NCI-H1105 treated with DMSO at 0.1 percent for 48 hours (cell line): ENCODE measurements around the gene MAPK1IP1L.

Experiments
- DNase-seq: peaks from one replicate; lab custom pipeline; 2025; lab: John Stamatoyannopoulos, UW

The MAPK1IP1L gene

DNA sequence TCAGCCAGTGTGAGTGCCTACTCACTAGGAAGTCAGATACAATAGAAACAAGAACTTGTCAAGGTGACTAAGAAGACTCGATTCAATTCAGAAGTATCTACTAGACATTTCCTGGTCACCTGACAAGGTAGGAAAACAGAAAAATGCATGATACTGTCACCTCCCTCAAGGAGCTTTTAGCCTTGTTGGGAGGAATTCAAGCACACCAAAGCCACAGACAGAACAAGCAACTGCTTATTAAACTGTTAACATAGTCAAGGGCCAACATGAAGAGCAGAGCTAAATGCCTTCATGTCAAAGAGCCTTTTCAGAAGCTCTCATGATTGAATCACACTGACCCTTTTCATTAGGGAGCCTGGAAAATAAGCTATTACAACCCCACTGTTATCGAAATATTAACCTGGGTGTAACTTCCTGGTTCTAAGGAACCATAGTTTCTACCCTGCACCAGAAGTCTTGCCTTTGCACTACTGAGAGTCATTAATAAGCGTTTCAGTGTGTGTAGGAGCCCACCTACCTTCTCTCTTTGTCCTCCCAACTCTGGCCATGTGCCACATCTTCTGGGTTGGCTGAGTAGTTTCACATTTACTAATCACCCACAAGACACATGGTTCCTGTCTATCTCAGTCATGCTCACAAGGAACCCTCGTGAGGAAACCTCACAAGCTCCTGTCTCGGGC, 46.6 kb downstream of the MAPK1IP1L start:
- DNase-seq = no peak

DNA sequence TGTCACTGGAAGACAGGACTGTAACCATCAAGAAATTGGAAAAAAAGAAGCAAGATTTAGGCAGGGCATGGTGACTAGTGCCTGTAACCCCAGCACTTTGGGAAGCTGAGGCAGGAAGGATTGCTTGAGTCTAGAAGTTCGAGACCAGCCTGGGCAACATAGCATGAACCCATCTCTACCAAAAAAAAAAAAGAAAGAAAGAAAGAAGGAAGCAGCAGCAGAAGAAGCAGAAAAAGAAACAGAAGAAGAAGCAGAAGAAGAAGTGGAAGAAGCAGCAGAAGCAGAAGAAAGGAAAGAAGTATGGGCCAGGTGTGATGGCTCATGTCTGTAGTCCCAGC, 47.1 kb downstream of the MAPK1IP1L start:
- DNase-seq = no peak

DNA sequence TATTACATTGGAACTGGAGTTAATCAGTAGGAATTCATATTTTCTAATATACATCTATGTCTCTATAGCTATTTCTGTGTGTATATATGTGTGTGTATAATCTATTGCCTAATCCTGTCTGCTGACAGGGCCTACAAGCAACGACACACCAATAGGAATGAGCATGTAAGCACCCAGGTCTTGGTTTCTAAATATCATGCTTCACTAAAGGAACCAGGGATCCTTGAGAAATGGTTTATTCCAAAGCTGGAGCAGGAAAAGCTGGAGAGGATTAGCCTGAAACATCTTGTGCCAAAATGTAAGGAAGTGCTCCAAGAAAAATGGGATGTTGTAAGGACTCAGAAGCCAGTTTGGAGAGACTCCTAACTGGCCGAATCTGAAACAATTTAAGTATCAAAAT, 48.3 kb downstream of the MAPK1IP1L start:
- no peak for DNase-seq

DNA sequence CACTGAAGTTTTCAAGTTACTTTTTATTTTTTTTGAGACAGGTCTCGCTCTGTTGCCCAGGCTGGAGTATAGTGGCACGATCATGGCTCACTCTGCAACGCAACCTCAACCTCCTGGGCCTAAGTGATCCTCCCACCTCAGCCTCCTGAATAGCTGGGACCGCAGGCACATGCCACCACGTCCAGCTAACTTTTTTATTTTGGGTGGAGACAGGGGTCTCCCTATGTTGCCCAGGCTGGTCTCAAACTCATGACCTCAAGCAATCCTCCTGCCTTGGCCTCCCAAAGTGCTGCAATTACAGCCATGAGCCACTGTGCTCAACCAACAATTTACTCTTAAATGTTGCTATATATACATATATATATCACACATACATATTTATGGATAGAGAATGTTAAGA, 50.3 kb downstream of the MAPK1IP1L start:
- DNase-seq = no peak

DNA sequence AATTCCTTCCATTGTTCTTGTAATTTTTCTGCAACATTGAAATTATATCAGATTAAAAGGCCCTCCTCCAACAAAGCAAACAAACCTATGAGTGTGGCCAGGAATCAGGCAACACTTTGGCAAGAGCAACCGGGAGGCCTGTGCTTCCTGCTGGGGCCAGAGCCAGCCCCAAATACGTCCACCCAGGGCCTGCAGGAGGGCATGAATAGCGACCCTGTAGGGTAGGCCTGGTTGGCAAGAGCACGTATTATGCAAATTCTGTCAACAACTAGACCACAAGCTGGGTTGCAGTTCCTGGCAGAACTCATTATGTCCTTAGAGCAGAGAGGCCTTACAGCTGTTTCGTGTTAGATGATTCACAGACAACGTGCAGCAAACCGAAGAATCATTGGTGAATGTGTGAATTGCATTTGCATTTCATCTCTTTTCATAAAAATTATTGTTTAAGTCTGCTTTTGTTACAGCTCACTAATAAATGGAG, 50.7 kb downstream of the MAPK1IP1L start:
- DNase-seq = peak; percentile 53

DNA sequence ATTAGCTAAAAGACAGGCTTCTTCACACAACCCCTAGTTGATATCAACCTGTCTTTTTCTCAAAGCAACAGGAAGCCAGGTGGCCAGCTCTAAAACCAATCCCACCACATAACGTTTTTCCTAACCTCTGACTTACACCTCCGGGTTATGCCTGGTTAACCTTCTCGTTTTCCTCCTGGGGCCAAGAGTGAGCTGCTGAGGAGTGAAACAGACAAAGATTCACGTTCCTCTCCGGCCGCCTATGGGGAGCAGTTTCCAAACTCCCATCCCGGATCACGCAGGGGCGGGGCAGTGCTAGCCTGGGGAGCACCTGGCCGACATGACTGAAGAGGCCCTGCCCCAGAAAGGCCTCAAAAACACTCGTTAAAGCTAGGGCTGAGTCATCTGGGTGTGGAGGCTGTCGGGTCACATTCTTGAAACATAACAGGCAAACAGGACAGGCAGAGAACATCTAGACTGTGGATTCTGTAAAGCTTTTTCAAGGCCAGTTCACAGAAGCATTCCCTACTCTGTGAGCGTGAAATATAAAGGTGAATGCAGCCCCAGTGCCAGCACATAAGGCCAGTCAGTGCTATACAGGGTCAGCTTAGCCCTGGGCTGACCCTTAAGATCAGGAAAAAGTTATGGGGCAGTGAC, 51.7 kb downstream of the MAPK1IP1L start:
- no peak for DNase-seq

DNA sequence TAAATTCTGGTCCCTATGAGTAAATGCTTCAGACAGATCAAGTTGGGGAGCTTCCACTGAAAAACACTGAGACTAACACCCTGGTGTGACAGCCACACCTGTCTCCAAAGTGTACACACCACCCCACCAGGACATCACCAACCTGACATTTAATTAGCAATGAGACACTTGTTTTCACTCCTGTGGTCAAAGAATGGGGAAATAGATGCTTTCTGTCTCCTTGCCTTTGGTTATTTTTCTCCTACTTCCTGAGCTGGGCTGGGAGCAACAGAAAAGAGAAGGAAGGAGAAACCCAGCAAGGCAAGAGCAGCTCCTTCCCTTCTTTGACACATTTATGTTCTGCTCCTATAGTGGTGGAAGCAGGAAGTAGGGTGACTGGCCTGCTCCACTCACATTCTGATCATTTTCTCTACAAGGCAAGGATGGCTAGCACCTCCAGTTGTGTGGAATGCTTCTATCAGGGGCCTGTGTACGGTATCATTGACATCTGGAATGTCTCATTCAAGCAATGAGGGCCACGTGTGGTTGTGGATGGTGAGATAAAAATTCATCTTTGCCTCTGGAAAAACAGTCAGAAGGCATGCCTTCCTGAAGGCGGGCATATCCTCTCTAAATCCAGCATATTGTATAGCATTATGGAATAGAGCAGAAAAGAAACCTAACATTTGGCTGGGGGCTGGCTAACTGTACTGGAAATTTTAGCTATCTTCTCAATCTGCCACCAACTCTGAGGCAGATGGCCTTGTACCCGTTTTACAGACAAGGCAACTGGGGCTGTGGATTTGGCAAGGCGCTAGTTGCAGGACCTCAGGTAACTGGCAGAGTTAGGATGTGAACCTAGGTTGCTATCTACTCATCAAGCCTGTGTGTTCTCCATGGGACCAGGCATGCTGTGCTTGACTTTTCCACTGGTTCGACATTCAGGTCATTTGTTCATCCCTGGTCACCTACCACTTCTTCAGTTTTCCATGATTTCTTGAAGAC, 52.8 kb downstream of the MAPK1IP1L start:
- DNase-seq = no peak

DNA sequence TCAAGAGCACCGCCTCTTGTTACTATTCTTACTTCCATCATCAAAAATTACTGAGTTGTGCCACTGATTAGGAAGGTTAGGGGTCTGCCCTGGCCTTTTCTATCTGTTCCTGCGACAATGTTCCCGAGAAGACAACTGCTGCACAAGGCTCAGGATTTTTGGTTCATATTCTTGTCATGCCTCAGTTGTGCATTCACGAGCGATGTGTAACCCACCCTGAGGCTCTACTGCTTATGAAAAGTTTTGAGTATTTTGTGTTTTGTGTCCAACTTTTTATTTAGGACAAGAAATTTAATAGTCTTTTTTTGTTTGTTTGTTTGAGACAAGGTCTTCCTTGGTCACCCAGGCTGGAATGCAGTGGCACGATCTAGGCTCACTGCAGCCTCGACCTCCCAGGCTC, 54.5 kb downstream of the MAPK1IP1L start:
- no peak for DNase-seq

DNA sequence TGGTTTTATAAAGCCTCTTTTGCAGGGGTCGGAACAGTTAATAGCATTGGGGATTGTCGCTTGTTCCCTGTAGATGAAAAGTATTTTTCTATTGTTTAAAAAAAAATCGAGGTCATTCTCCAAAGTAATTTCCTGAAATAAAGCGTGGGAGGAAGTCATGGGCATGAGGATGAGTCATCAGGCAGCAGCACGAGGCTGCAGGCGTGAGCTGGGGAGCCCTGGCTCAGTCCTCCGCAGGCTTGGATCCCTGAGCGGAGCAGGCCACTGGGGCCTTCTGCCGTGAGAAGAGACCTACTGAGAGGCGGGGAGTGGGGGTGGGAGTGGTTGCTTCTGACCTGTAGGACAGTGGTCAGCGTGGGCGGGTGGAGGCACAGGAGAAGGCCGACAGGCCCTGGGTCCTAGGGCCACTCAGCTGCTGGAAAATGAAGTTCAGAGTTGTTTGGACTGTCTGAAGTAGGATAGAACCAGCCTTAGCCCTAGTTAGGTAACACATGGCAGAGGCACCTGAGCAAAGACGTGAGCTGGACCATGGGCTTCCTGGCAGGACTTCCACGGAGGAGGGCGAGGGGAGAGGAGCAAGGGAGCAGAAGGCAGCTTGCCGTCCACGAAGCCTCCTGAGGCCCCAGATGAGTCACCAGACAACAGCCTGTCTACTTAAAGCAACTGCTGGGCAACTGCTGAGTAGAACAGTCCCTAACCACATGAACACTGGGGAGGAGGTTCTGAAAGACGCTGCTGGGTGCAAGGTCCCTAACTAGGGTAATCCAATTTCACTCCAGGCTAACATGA, 56.5 kb downstream of the MAPK1IP1L start:
- DNase-seq = no peak

DNA sequence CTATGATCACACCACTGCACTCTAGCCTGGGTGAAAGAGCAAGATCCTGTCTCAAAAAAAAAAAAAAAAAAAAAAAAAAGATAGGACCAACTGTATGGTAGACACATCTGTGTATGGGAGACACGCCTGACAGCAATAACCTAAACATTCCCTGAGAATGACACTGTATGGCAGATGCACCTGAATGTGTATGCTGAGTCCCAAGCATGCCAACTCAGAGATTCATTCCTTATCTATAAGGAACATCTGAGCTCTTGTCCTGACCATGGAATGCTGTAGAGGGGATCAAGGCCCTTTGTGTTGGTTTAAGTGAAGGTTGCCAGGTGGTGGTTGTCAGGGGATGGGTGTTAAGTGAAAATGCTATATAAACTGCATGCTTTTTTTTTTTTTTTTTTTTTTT, 58.4 kb downstream of the MAPK1IP1L start:
- DNase-seq = no peak

DNA sequence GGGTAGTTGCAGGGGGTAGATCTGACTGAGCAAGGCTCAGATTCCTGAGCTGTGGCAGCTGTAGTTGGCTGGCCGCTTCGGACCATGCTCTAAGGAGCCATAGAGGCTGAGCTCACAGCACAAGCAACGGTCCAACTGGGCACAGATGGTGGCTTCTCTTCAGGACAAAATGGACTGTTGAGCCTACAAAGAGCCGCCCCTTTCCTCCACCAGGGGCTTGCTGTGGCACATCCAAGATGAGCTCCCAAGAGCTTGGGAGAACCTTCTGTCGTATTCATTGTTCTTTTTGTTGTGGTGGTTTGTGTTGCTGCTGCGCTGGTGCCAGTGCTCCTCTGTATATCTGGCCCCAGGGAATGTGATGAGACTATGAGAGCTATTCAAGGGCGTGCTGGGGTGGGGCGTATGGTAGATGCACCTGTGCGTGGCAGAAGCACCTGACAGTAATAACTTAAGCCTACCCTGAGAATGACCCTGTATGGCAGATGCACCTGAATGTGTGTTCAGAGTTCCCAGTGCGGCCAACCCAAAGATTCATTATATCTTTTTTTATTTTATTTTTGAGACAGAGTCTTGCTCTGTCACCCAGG, 59.8 kb downstream of the MAPK1IP1L start:
- DNase-seq = no peak

DNA sequence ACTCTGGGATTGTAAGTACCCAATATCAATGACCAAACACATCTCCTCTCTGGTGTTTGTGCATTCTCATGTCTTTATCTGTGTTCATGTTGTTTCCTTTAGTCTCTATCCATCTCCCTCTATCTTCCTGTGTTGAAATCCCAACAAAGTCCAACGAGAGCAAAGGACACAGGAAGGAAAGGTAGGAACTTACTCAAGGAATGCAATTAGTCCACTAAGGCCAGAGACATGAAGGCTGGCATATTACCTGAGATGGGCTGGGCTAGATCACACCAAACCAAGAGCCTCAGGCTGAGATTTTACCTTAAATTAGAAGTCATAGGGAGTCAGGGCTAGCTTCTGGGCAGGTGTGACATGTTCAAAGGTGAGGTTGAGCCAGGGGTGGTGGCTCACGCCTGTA, 63.3 kb downstream of the MAPK1IP1L start:
- no peak for DNase-seq

DNA sequence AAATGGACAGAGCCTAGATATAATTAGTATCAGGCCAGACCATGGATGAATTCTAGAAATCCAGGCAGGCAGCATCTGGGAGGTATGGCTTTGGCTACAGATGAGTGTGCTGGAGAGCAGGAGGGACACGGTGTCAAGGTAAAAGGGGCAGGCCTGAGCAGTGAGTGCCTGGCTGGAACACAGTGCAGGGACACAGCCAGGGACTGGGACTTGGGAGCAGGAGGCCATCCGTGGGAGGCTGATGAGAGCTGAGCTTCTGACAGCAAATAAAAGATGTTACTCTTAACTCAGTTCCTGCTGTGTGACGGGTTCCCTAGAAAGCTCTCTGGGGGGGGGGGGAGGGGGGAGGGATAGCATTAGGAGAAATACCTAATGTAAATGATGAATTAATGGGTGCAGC, 64.0 kb downstream of the MAPK1IP1L start:
- no peak for DNase-seq

DNA sequence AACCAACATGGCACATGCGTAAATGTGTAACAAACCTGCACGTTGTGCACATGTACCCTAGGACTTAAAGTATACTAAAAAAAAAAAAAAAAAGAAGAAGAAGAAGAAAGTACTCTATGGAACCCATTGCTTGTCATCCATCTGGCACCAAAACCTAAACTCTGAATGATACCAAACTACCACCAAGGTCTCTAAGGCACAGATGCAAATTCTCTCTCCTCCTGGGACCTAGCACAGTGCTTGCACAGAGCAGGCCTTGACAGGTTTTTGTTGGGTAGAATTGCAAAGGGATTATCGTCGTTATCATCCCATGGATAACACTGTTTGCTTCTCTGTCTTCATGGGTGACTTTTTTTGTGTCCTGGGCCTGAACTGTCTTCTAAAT, 64.4 kb downstream of the MAPK1IP1L start:
- no peak for DNase-seq

DNA sequence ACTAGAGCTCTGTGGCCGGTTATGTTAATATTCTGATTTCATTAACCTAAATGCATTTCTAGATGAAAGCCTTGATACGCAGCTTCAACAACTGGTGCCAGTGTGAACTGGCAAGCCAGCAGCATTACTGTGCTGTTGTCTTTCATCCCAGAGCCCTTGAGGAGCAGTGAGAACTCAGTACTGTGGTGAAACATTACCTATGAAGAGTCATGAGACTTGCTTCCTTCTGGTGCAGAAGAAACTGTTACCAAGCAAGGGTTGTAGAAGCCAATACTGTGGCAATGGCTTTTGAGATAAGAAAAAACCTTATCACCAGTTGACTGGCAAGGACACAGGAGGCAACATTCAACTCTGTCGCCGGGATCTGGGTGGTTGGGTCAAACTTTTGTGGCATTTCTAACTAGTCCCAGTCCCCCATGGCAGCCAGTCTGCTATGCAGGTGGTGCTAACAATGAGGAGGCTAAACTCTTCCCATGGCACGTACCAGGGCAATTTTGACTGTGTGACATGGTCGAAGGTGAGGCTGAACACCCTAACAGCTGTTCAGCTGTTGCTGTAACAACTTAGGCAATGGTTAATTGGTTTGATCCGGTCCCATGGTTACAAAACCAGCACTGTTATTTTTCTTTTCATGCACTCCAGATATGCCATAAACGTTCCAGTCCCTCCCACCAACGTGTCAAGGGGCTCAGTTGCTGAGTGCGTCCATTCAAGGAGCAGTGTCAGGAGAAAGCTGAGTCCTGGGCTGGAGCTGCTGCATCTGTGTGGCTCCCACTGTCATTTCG, 65.0 kb downstream of the MAPK1IP1L start:
- DNase-seq = no peak

DNA sequence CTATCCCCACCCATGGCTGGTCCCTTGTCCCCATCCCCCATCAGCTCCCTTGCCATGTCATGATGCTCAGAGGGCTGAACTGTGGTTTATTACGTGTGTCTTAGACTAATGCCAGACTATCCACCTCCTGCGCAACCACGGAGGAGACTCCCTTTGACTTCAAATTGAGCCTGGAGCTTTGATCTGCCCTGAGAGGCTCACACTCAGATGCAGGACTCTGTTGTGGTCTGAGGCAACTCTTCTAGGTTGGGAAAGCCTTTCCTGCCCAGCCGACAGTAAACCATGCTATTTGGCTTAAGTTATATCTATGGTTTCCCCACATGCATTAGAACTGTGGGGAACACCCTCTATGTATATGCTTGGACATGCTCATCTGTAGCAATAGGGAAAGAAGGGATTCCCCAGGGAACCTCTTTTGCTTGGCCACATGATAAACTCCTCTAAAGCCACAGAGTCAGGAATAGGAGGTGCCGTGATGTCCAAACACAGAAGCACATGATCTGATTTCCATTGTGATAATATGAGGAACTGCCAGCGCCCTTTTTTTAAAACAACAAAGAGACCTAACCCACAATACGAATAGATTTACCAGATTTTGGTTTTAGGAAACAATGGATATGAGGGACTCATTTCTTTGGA, 66.5 kb downstream of the MAPK1IP1L start:
- no peak for DNase-seq

DNA sequence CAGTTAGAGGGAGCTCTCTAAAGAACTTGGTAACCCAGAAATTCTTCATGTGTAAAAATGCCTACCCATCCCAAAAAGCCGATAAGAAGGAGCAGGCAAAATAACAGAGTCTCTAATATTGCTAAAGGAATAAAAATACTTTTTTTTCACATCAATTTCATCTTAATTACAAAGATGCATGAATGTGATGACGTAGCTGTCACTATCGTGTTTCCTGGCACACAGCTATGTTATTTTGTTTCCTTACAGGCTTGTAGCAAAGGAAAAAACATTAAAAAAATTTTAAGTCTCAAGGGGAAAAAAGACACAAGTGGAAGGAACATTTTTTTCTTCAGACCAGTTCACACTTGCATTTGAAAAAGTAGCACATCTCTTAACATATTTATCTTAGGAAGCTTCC, 67.3 kb downstream of the MAPK1IP1L start:
- no peak for DNase-seq
